ENCODE results near the gene CHST2. TPM values are rescaled to one million over a fixed set of nuclear protein-coding genes. Genes with fewer than 3 reads are reported as not detected.
"Not testable (repeated sequence)": the region's sequence is repeated elsewhere in the genome, so short reads cannot be mapped to it uniquely, and the experiment has no call there.

CHST2 gene
- total RNA-seq, 4 donors from 2014 or later, result 0.75 to 8.8 (median 3.0) TPM

DNA sequence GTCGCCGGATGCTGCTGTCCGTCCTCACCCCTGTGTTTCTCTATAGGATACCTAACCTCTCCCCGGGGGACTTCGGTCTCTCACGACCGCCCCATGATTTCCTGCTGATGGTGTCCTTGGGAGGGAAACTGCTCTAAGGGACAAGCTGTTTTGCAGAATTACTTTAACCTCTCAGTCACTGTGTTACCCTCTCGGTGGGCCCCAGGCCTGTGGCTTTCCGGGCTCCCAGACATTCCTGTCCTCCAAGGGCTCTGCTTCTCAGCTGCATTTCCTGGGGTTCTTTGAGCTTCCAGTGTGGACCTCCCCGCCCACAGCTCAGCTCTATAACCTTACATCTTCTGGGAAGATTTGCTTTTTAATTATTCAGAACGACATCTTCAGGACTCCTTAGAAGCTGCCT lies 40.9 kb downstream of the CHST2 start:
- in situ Hi-C loops (cut with MboI; ENCODE audit: low pct_ligation_motif_present in 1 of 4, low pct_unique_long_range_greater_than_20kb in 1 of 4, low sequenced_read_pairs in 3 of 4), result no loop called here

GRCh38 chr3:143163562-143164100 lies 44.1 kb downstream of the CHST2 start:
- no peaks in the 10 kb centered on the region for H3K27me3 ChIP-seq
- no peaks in the 10 kb centered on the region for H3K4me1 ChIP-seq
- no peaks in the 10 kb centered on the region for H3K36me3 ChIP-seq
- WGBS, 2 donors (ENCODE audit: low coverage in 1 of 2), result 81 to 86% methylated on average over 2 to 3 of the region's 3 CpGs
- no peak overlapping the region for H3K4me3 ChIP-seq
- intact Hi-C loops (cut with DNase I; ENCODE audit: low total_unique reads), result no loop called here
- TF ChIP-seq EP300 (IDR thresholded peaks at IDR 0.05; ENCODE audit: low read depth), result no peak
- no peak for TF ChIP-seq CTCF (IDR thresholded peaks at IDR 0.05)
- TF ChIP-seq POLR2AphosphoS5 (IDR thresholded peaks at IDR 0.05), result no peak
- TF ChIP-seq POLR2A (IDR thresholded peaks at IDR 0.05), result no peak
- in situ Hi-C loops (cut with MboI; ENCODE audit: low pct_ligation_motif_present in 1 of 4, low pct_unique_long_range_greater_than_20kb in 1 of 4, low sequenced_read_pairs in 3 of 4), result no loop called here
- no peak for DNase-seq
- no peaks in the 10 kb centered on the region for H3K9me3 ChIP-seq
- H3K27ac ChIP-seq, result no peak overlapping the region

More for the DNA sequence above, 40.9 kb downstream of the CHST2 start:
- TF ChIP-seq CTCF (IDR thresholded peaks at IDR 0.05) (no peak), EP300 (IDR thresholded peaks at IDR 0.05; ENCODE audit: low read depth) (no peak), POLR2A (IDR thresholded peaks at IDR 0.05) (no peak), POLR2AphosphoS5 (IDR thresholded peaks at IDR 0.05) (no peak)
- Histone ChIP-seq H3K4me3 (no peak overlapping the region), H3K27ac (no peak overlapping the region), H3K27me3 (no peaks in the 10 kb centered on the region), H3K36me3 (no peaks in the 10 kb centered on the region), H3K4me1 (no peaks in the 10 kb centered on the region), H3K9me3 (no peaks in the 10 kb centered on the region)
- DNase-seq, result no peak
- 90 to 91% methylated on average over 11 of the region's 11 CpGs for WGBS, 2 donors (ENCODE audit: low coverage in 1 of 2)
- intact Hi-C loops (cut with DNase I; ENCODE audit: low total_unique reads), result no loop called here

DNA sequence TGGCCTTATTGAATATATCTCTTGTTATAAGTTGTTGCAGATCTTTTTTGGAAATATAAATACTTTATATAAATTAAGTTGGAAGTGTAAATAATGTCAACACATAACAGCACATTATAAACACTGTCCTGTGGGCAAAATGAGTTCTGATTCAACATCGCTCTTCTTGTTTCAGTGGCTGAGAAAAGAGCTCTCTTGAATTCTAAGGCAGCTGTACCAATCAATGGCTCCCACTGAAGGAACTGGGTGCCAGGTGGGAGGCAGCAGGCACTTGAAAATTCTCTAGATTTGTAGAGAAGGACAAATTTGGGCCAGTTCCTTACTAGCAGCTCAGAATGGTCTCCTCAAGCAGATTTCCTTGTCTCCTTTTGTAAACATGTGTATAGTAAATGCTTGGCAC lies 45.6 kb downstream of the CHST2 start:
- Histone ChIP-seq H3K36me3 (no peaks in the 10 kb centered on the region), H3K9me3 (no peaks in the 10 kb centered on the region), H3K4me1 (no peaks in the 10 kb centered on the region), H3K27ac (no peak overlapping the region), H3K27me3 (no peaks in the 10 kb centered on the region), H3K4me3 (no peak overlapping the region)
- no peak for TF ChIP-seq EP300 (IDR thresholded peaks at IDR 0.05; ENCODE audit: low read depth)
- TF ChIP-seq POLR2A (IDR thresholded peaks at IDR 0.05), result no peak
- in situ Hi-C loops (cut with MboI; ENCODE audit: low pct_ligation_motif_present in 1 of 4, low pct_unique_long_range_greater_than_20kb in 1 of 4, low sequenced_read_pairs in 3 of 4), result no loop called here
- intact Hi-C loops (cut with DNase I; ENCODE audit: low total_unique reads), result no loop called here
- DNase-seq, result no peak
- WGBS, 2 donors (ENCODE audit: low coverage in 1 of 2), result 67 to 91% methylated on average over 1 of the region's 1 CpG

DNA sequence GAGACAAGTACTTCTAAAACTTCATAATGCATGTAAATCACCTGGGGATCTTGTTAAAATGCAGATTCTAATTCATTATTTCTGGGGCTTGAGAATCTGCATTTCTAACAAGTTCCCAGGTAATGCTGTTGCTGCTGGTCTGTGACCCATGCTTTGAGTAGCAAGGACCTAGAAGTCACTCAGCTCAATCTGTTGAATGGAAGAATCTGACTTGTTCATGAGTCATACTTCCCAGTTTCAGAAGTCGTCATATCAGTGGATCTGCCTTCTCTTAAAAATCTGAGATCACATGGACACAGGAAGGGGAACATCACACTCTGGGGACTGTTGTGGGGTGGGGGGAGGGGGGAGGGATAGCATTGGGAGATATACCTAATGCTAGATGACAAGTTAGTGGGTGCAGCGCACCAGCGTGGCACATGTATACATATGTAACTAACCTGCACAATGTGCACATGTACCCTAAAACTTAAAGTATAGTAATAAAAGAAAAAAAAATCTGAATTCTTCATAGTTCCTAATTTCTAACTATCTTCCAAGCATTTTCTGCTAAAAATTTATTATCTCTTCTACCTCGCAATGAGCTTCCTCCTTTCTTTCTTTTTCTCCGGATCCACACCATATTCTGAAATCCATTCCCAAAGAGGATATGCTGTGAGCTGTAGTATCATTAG lies 46.2 kb downstream of the CHST2 start:
- DNase-seq; H3K27ac ChIP-seq; intact Hi-C loops (cut with DNase I; ENCODE audit: low total_unique reads); H3K4me1 ChIP-seq; in situ Hi-C loops (cut with MboI; ENCODE audit: low pct_ligation_motif_present in 1 of 4, low pct_unique_long_range_greater_than_20kb in 1 of 4, low sequenced_read_pairs in 3 of 4); H3K4me3 ChIP-seq; H3K9me3 ChIP-seq; H3K27me3 ChIP-seq; H3K36me3 ChIP-seq: not testable (repeated sequence)
- 70 to 80% methylated on average over 2 to 5 of the region's 5 CpGs for WGBS, 2 donors (ENCODE audit: low coverage in 1 of 2)

- H3K27me3 ChIP-seq, result no peaks in the 10 kb centered on the region
- no peak overlapping the region for H3K27ac ChIP-seq
- no peak for TF ChIP-seq CTCF (IDR thresholded peaks at IDR 0.05)
- H3K4me3 ChIP-seq, result no peak overlapping the region
- intact Hi-C loops (cut with DNase I; ENCODE audit: low total_unique reads), result no loop called here
- H3K9me3 ChIP-seq, result no peaks in the 10 kb centered on the region
- peaks cover 0 to under 1% (median 0%) of the 10 kb centered on the region in 4 donors for H3K4me1 ChIP-seq
- no peaks in the 10 kb centered on the region for H3K36me3 ChIP-seq
- 90 to 97% methylated on average over 3 of the region's 3 CpGs for WGBS, 2 donors (ENCODE audit: low coverage in 1 of 2)
- in situ Hi-C loops (cut with MboI; ENCODE audit: low pct_ligation_motif_present in 1 of 4, low pct_unique_long_range_greater_than_20kb in 1 of 4, low sequenced_read_pairs in 3 of 4), result no loop called here
- DNase-seq, result no peak
These were observed 46.8 kb downstream of the CHST2 start for GRCh38 chr3:143166376-143166775.
